Trophoblast cell (in vitro differentiated cells and primary cell): ENCODE results near the gene TFF2.

ENCODE experiments used
- DNase-seq, 2 donors: peaks; one replicate each; pipeline ENCODE4 v3.0.0-alpha.2; 2016
- H2AFZ ChIP-seq: 2 replicates; pipeline ENCODE4 v1.6.1; 2013; ENCODE audit warnings: low read length, moderate library complexity, mild to moderate bottlenecking; ENCODE audit not compliant: insufficient read depth, poor library complexity
- H2AK5ac ChIP-seq: 2 replicates; pipeline ENCODE4 v1.6.1; 2013; ENCODE audit warnings: mild to moderate bottlenecking, low read length
- H2BK120ac ChIP-seq: 2 replicates; pipeline ENCODE4 v1.6.1; 2013; ENCODE audit warnings: low read length, mild to moderate bottlenecking, moderate library complexity; ENCODE audit not compliant: insufficient read depth, poor library complexity
- H2BK12ac ChIP-seq: 2 replicates; pipeline ENCODE4 v1.6.1; 2013; ENCODE audit warnings: mild to moderate bottlenecking, low read length, moderate library complexity
- H2BK5ac ChIP-seq: 2 replicates; pipeline ENCODE4 v1.6.1; 2013; ENCODE audit warnings: low read length, low read depth, moderate library complexity, mild to moderate bottlenecking; ENCODE audit not compliant: poor library complexity
- H3K14ac ChIP-seq: 2 replicates; pipeline ENCODE4 v1.6.1; 2013; ENCODE audit warnings: mild to moderate bottlenecking, low read length
- H3K18ac ChIP-seq: 2 replicates; pipeline ENCODE4 v1.6.1; 2013; ENCODE audit warnings: mild to moderate bottlenecking, low read length
- H3K23ac ChIP-seq: 2 replicates; pipeline ENCODE4 v1.6.1; 2013; ENCODE audit warnings: low read length
- H3K27ac ChIP-seq: 2 replicates; pipeline ENCODE4 v1.5.1; 2013; ENCODE audit warnings: low read depth, mild to moderate bottlenecking, inconsistent platforms, low read length, moderate library complexity
- H3K27me3 ChIP-seq: 2 replicates; pipeline ENCODE4 v1.6.1; 2013; ENCODE audit warnings: inconsistent platforms, mild to moderate bottlenecking, low read length, moderate library complexity; ENCODE audit not compliant: insufficient read depth
- H3K36me3 ChIP-seq, 2 experiments: 1 replicate in 1 of 2; 2 replicates in 1 of 2; pipeline ENCODE4 v1.6.1; 2013; ENCODE audit warnings: low read length in 2 of 2, mild to moderate bottlenecking in 2 of 2, moderate library complexity in 1 of 2; ENCODE audit not compliant: insufficient read depth in 2 of 2, control insufficient read depth in 1 of 2
- H3K4ac ChIP-seq: 2 replicates; pipeline ENCODE4 v1.6.1; 2013; ENCODE audit warnings: low read depth, mild to moderate bottlenecking, low read length, moderate library complexity
- H3K4me1 ChIP-seq, 2 experiments: 1 replicate in 1 of 2; 2 replicates in 1 of 2; pipeline ENCODE4 v1.6.1; 2013; ENCODE audit warnings: low read length in 2 of 2, mild to moderate bottlenecking in 2 of 2, moderate library complexity in 1 of 2; ENCODE audit not compliant: insufficient read depth in 2 of 2, control insufficient read depth in 1 of 2
- H3K4me2 ChIP-seq: 2 replicates; pipeline ENCODE4 v1.6.1; 2013; ENCODE audit warnings: inconsistent platforms, mild to moderate bottlenecking, low read length, moderate library complexity
- H3K4me3 ChIP-seq: 2 replicates; pipeline ENCODE4 v1.5.1; 2013; ENCODE audit warnings: mild to moderate bottlenecking, low read depth, low read length, inconsistent platforms
- H3K79me1 ChIP-seq: one replicate; pipeline ENCODE4 v1.6.1; 2013; ENCODE audit warnings: low read length
- H3K79me2 ChIP-seq: 2 replicates; pipeline ENCODE4 v1.6.1; 2013; ENCODE audit warnings: low read length, mild to moderate bottlenecking; ENCODE audit not compliant: control insufficient read depth, insufficient read depth, poor library complexity
- H3K9ac ChIP-seq: 2 replicates; pipeline ENCODE4 v1.6.1; 2013; ENCODE audit warnings: mild to moderate bottlenecking, low read length
- H3K9me3 ChIP-seq: 2 replicates; pipeline ENCODE4 v1.6.1; 2013; ENCODE audit warnings: low read depth, mild to moderate bottlenecking, control low read depth, inconsistent platforms, low read length; ENCODE audit not compliant: insufficient read depth
- H4K12ac ChIP-seq: 2 replicates; pipeline ENCODE4 v1.6.1; 2013; ENCODE audit warnings: low read depth, mild to moderate bottlenecking, low read length, moderate library complexity
- H4K8ac ChIP-seq: 2 replicates; pipeline ENCODE4 v1.6.1; 2013; ENCODE audit warnings: low read depth, mild to moderate bottlenecking, low read length, moderate library complexity
- H4K91ac ChIP-seq: one replicate; pipeline ENCODE4 v1.6.1; 2013; ENCODE audit warnings: low read depth, mild to moderate bottlenecking, low read length, moderate library complexity
- WGBS: extraction: QIAGEN DNeasy Blood & Tissue Kit; methylation state at CpG from one replicate; pipeline ENCODE4 v1.1.7; 2013; ENCODE audit warnings: missing lambda C conversion rate; ENCODE audit not compliant: insufficient read length, insufficient coverage; ENCODE audit errors: extremely low coverage; 5-methylcytosine and 5-hydroxymethylcytosine counted together

Gene TFF2

DNA sequence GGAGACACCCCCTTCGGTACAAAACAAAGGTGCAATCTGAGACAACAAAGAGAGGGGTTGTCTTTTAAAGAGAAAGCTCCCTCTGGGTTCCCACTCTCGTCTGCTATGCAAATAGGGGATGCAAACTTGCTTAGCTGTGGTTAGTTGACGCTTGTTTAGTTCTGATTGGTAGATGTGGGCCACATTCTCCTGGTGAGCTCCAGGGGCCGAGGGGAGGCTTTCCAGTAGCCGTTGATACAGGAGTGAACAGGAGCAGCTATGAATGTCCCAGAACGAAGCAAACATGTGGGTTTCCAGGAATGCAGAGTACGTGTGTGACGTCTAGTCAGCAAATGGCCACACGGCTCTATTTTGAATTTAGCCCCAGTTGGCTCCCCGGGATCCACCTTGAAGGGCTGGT is 14.7 kb downstream of the TFF2 start:
- peak overlapping the region; percentile 23 for H3K4me2 ChIP-seq
- no peak overlapping the region for H2AK5ac ChIP-seq
- no peak overlapping the region for H3K27ac ChIP-seq
- H2BK5ac ChIP-seq: no peak overlapping the region
- no peaks in the 10 kb centered on the region for H3K79me1 ChIP-seq
- peaks cover 0 to 3% of the 10 kb centered on the region in 2 experiments for H3K4me1 ChIP-seq
- no peak overlapping the region for H2BK120ac ChIP-seq
- peak in 1 of 2 donors; percentile 44 for DNase-seq
- peaks cover 5% of the 10 kb centered on the region for H3K9me3 ChIP-seq
- WGBS: no CpG with 5 or more reads among the region's 10 CpGs
- H4K91ac ChIP-seq: no peak overlapping the region
- no peak overlapping the region for H4K8ac ChIP-seq
- no peak overlapping the region for H3K4me3 ChIP-seq
- H3K27me3 ChIP-seq: no peaks in the 10 kb centered on the region
- H3K14ac ChIP-seq: no peak overlapping the region
- H3K79me2 ChIP-seq: no peaks in the 10 kb centered on the region
- no peak overlapping the region for H3K23ac ChIP-seq
- no peak overlapping the region for H3K9ac ChIP-seq
- H4K12ac ChIP-seq: no peak overlapping the region
- no peaks in the 10 kb centered on the region for H3K36me3 ChIP-seq
- H3K4ac ChIP-seq: no peak overlapping the region
- H3K18ac ChIP-seq: no peak overlapping the region
- H2BK12ac ChIP-seq: no peak overlapping the region
- no peak overlapping the region for H2AFZ ChIP-seq

DNA sequence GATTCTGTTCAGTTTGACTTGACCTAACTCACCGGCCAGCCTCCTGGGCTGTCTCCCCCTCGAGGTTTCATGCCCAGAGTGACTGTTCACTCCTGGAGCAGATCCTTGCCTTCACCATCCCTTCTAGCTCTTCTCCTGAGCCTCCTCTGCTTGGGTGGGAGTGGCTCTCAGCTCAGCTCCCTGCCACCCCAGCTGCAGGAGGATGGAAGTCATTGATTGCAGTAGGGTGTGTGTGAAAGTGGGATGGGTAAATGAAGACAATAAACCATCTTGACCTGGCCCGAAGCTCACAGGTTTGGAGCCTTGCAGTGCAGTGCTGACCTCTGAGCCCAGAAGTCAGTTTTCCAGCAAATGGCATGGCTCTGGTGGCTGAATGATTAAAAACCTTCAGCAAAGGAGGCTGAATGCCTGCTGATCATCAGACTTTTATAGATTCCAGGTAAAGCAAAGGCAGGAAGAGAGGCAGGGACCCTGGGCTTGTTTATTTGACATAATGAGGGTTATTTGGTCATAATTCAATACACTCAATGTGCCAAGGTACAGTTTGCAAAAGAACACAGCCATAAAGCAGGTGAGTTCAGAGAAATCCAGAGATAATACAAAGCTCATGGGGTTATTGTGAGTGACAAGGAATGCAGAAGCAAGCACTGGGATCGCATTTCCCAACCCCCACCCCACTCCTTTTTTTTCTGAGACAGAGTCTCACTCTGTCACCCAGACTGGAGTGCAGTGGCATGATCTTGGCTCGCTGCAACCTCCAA is 18.1 kb downstream of the TFF2 start:
- H3K27me3 ChIP-seq: no peaks in the 10 kb centered on the region
- H3K4me3 ChIP-seq: no peak overlapping the region
- no CpG with 5 or more reads among the region's 5 CpGs for WGBS

DNA sequence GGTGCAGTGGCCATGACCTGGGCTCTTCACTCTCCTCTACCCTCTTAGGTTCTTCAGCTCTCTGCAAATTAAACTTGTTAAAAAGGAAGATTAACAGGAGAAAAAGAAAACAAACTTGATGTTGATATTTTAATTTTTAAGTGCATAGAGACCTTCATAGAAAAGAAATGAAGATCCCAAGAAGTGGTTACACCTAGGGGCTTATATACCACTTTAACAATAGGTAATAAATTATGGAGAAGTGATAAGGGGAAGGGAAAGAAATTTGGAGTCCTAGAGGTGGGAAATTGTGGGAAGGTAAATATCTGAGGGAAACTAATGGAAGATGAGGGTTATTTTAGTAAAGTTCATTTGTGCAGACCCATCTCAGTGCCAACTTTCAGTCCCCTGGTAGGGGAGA is 19.1 kb downstream of the TFF2 start:
- Histone ChIP-seq H3K14ac (no peak overlapping the region), H2AK5ac (no peak overlapping the region), H3K9me3 (peaks cover 10% of the 10 kb centered on the region), H4K91ac (no peak overlapping the region), H3K79me2 (no peaks in the 10 kb centered on the region), H4K8ac (no peak overlapping the region), H4K12ac (no peak overlapping the region), H2BK5ac (no peak overlapping the region), H3K23ac (no peak overlapping the region), H3K4me3 (no peak overlapping the region), H2BK12ac (no peak overlapping the region), H3K79me1 (no peaks in the 10 kb centered on the region), H2AFZ (no peak overlapping the region), H3K27ac (no peak overlapping the region), H3K36me3 (no peaks in the 10 kb centered on the region), H3K27me3 (no peaks in the 10 kb centered on the region), H3K4ac (no peak overlapping the region), H3K4me1 (peaks cover 0 to 3% of the 10 kb centered on the region in 2 experiments), H3K18ac (no peak overlapping the region), H2BK120ac (no peak overlapping the region), H3K4me2 (no peak overlapping the region), H3K9ac (no peak overlapping the region)
- DNase-seq: no peak

More for the DNA sequence above, 18.1 kb downstream of the TFF2 start:
- no peak overlapping the region for H2AFZ ChIP-seq
- H3K27ac ChIP-seq: no peak overlapping the region
- no peaks in the 10 kb centered on the region for H3K36me3 ChIP-seq
- no peak overlapping the region for H2BK12ac ChIP-seq
- H4K12ac ChIP-seq: no peak overlapping the region
- H2BK5ac ChIP-seq: no peak overlapping the region
- H3K23ac ChIP-seq: no peak overlapping the region
- no peaks in the 10 kb centered on the region for H3K79me2 ChIP-seq
- peaks cover 10% of the 10 kb centered on the region for H3K9me3 ChIP-seq
- H2AK5ac ChIP-seq: no peak overlapping the region
- H3K4me1 ChIP-seq: peaks cover 0 to 3% of the 10 kb centered on the region in 2 experiments
- H2BK120ac ChIP-seq: no peak overlapping the region
- H3K14ac ChIP-seq: no peak overlapping the region
- no peak overlapping the region for H3K9ac ChIP-seq
- DNase-seq: no peak
- H3K4me2 ChIP-seq: no peak overlapping the region
- no peak overlapping the region for H4K8ac ChIP-seq
- H3K18ac ChIP-seq: no peak overlapping the region
- H3K79me1 ChIP-seq: no peaks in the 10 kb centered on the region
- no peak overlapping the region for H3K4ac ChIP-seq
- H4K91ac ChIP-seq: no peak overlapping the region

DNA sequence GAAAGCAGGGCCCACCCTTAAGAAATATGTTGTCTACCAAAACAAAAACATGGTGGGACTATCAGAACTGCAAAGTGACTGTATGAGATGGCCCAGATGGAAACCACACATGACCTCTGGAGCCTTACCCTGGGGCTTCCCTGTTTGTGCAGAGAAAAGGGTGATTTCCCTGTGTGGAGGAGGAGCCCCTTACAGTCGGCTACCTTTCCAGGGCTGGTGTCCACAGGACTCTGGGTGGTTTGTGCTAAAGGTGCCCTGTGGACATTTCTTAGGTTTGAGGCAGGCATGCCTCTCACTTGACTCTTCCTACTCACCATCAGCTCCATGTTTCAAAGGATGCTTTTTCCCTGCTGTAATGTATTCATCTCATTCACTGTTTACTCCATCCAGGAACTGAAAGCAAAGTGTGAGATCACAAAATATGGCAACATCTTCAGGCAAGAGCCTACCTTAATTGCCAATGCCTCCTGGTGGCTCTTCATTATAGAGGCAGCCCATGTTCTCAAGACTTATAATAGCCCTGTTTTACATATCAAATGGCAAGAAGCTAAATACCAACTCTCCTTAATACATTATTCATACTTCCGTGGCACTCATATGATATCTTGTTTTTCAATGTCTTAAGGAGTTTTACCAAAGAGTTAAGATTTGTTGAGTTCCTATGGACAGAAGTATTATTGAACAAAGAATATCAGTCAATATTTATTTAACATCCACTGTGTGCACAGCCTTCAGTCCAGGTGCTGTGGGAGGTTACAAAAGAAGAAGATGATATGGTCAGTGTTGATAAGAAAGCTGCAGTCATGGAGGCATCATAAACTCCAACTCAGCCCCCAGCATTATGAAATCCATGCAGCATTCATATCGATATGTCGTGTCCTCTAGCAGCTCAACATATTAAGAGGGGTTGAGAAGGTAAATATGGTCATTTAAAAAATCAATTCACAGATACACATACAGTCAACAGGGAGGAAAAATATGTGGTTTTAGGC is 20.1 kb downstream of the TFF2 start:
- peaks cover 10% of the 10 kb centered on the region for H3K9me3 ChIP-seq
- H3K23ac ChIP-seq: no peak overlapping the region
- no peak overlapping the region for H3K27ac ChIP-seq
- DNase-seq: no peak
- no peak overlapping the region for H4K12ac ChIP-seq
- H3K27me3 ChIP-seq: no peaks in the 10 kb centered on the region
- H4K91ac ChIP-seq: no peak overlapping the region
- WGBS: no CpG with 5 or more reads among the region's 4 CpGs
- no peaks in the 10 kb centered on the region for H3K4me1 ChIP-seq
- no peak overlapping the region for H3K4me2 ChIP-seq
- H2BK12ac ChIP-seq: no peak overlapping the region
- no peak overlapping the region for H3K18ac ChIP-seq
- H3K79me1 ChIP-seq: no peaks in the 10 kb centered on the region
- H4K8ac ChIP-seq: no peak overlapping the region
- H2AK5ac ChIP-seq: no peak overlapping the region
- H3K14ac ChIP-seq: no peak overlapping the region
- no peak overlapping the region for H2BK120ac ChIP-seq
- H3K4ac ChIP-seq: no peak overlapping the region
- H3K4me3 ChIP-seq: no peak overlapping the region
- H3K9ac ChIP-seq: no peak overlapping the region
- H2BK5ac ChIP-seq: no peak overlapping the region
- H3K36me3 ChIP-seq: no peaks in the 10 kb centered on the region
- H3K79me2 ChIP-seq: no peaks in the 10 kb centered on the region
- H2AFZ ChIP-seq: no peak overlapping the region
